HepG2 (cell line): ENCODE results near the gene CHCHD6. TPM values are rescaled to one million over a fixed set of nuclear protein-coding genes. Genes with fewer than 3 reads are reported as not detected.
A peak's percentile ranks its signal among the peaks of the same experiment; 100 is the strongest.

Experiments
- ATAC-seq: fragments of 200-7000 bp; cut with Tn5 transposase; 3 replicates; pipeline ENCODE4 v1.9.1; 2020; ENCODE audit warnings: mild to moderate bottlenecking, moderate library complexity
- BruUV-seq: library from RNA; stranded (reverse); fragments of 400-500 nt; replicated peaks from 2 replicates; lab custom pipeline; 2021; lab: Mats Ljungman, UMichigan
- CTCF ChIA-PET: fragments of 300-600 bp; formaldehyde crosslinking; extraction: SDS; loops from one replicate; lab custom pipeline; 2021; ENCODE audit warnings: low total read pairs, inconsistent platforms, low intra/inter-chr PET ratio; lab: Yijun Ruan, JAX
- POLR2A ChIA-PET: fragments of 350-600 bp; sonication (Branson Sonifier 250); formaldehyde crosslinking; loops from one replicate; lab custom pipeline; 2020; ENCODE audit warnings: antibody characterized with exemption, inconsistent platforms; lab: Yijun Ruan, JAX
- DNase-seq: peaks from one replicate; pipeline ENCODE4 v3.0.0-alpha.2; 2015; ENCODE audit warnings: low spot score
- FAIRE-seq: peaks from 3 replicates; lab custom pipeline; 2011; peaks lifted over from hg19 to GRCh38; lab: Jason Lieb, UNC
- H2AFZ ChIP-seq: one replicate; pipeline ENCODE4 v1.6.1; 2011; ENCODE audit warnings: low read length, inconsistent platforms
- H3K27ac ChIP-seq: fragments of 300-600 bp; 3 replicates; pipeline ENCODE4 v1.8.0; 2011; ENCODE audit warnings: mixed run types, mild to moderate bottlenecking, mixed read lengths, low read length, inconsistent platforms; ENCODE audit not compliant: insufficient read depth; ENCODE audit errors: extremely low read length
- H3K27me3 ChIP-seq, 2 experiments: fragments of 200-600 bp in 1 of 2; 2 replicates in 1 of 2; 3 replicates in 1 of 2; pipeline versions ENCODE4 v1.6.0 to v1.8.0; 2011; ENCODE audit warnings: low read length in 2 of 2, mild to moderate bottlenecking in 2 of 2, moderate library complexity in 2 of 2, inconsistent platforms in 1 of 2; ENCODE audit not compliant: insufficient read depth in 2 of 2, control insufficient read depth in 1 of 2
- H3K36me3 ChIP-seq, 2 experiments: fragments of 200-600 bp in 1 of 2; replicated peaks in 1 of 2; 2 replicates in 1 of 2; 3 replicates in 1 of 2; pipeline versions ENCODE4 v1.5.1 to v1.8.0; 2011; ENCODE audit warnings: low read length in 2 of 2, inconsistent platforms in 1 of 2; ENCODE audit not compliant: insufficient read depth in 2 of 2, control insufficient read depth in 1 of 2
- H3K4me1 ChIP-seq: 2 replicates; pipeline ENCODE4 v1.5.1; 2012; ENCODE audit warnings: low read length, inconsistent platforms; ENCODE audit not compliant: insufficient read depth
- H3K4me2 ChIP-seq: 2 replicates; pipeline ENCODE4 v1.6.0; 2011; ENCODE audit warnings: low read depth, low read length, inconsistent platforms
- H3K4me3 ChIP-seq, 3 experiments: fragments of 200-600 bp in 1 of 3; sonication (generic), shearing (Covaris generic) in 1 of 3; replicated peaks in 1 of 3; 2 replicates each; pipeline ENCODE4 v1.5.1; 2011 to 2016; ENCODE audit warnings: low read length in 3 of 3, inconsistent platforms in 2 of 3, low read depth in 2 of 3, mild to moderate bottlenecking in 2 of 3, control low read depth in 1 of 3, mixed read lengths in 1 of 3; ENCODE audit not compliant: insufficient read depth in 1 of 3
- H3K79me2 ChIP-seq: one replicate; pipeline ENCODE4 v1.6.1; 2011; ENCODE audit warnings: low read length, inconsistent platforms; ENCODE audit not compliant: insufficient read depth
- H3K9ac ChIP-seq: 2 replicates; pipeline ENCODE4 v1.6.0; 2011; ENCODE audit warnings: mild to moderate bottlenecking, low read depth, low read length, inconsistent platforms; ENCODE audit not compliant: insufficient read depth
- H3K9me3 ChIP-seq: 2 replicates; pipeline ENCODE4 v1.5.1; 2012; ENCODE audit warnings: mild to moderate bottlenecking, low read length
- H4K20me1 ChIP-seq: 2 replicates; pipeline ENCODE4 v1.6.0; 2011; ENCODE audit warnings: inconsistent platforms, mild to moderate bottlenecking, low read length, moderate library complexity; ENCODE audit not compliant: insufficient read depth
- ASH2L ChIP-seq: fragments of 300-600, 200-600 bp; sonication (generic); IDR thresholded peaks from 2 replicates; pipeline ENCODE4 v1.7.0; 2017; ENCODE audit warnings: low read depth, mild to moderate bottlenecking, moderate library complexity, mixed read lengths, low read length; ENCODE audit not compliant: insufficient read length
- CBFB ChIP-seq: sonication (generic); formaldehyde crosslinking; IDR thresholded peaks from 2 replicates; pipeline ENCODE4 v1.4.0; 2020; ENCODE audit warnings: missing genetic modification reagents
- CEBPB ChIP-seq: IDR thresholded peaks from 2 replicates; pipeline ENCODE4 v1.6.1; 2011; ENCODE audit warnings: low read depth, low read length, improper control_type of control experiment, borderline replicate concordance
- RBAK ChIP-seq: sonication (generic); formaldehyde crosslinking; IDR thresholded peaks from 2 replicates; pipeline ENCODE4 v1.5.1; 2020; ENCODE audit warnings: mild to moderate bottlenecking, missing genetic modification reagents
- STAG1 ChIP-seq: sonication (generic); formaldehyde crosslinking; IDR thresholded peaks from 2 replicates; pipeline ENCODE4 v1.4.0; 2020; ENCODE audit warnings: missing genetic modification reagents
- ZC3H13 ChIP-seq: sonication (generic); formaldehyde crosslinking; IDR thresholded peaks from 2 replicates; pipeline ENCODE4 v1.8.1; 2023; ENCODE audit warnings: mild to moderate bottlenecking, missing genetic modification reagents, moderate library complexity
- ZNF335 ChIP-seq: sonication (generic); formaldehyde crosslinking; IDR thresholded peaks from 2 replicates; pipeline ENCODE4 v1.4.0; 2020; ENCODE audit warnings: missing genetic modification reagents
- ZNF615 ChIP-seq: sonication (generic); formaldehyde crosslinking; IDR thresholded peaks from 2 replicates; pipeline ENCODE4 v1.5.0; 2020; ENCODE audit warnings: mild to moderate bottlenecking, missing genetic modification reagents, borderline replicate concordance
- WGBS: methylation state at CpG from one replicate; pipeline ENCODE4 v1.1.6; 2017; ENCODE audit warnings: low lambda C conversion rate; 5-methylcytosine and 5-hydroxymethylcytosine counted together
- in situ Hi-C: cut with HindIII; loops from 2 replicates; pipeline ENCODE4 v1.10.0; 2017; ENCODE audit warnings: low pct_unique_long_range_greater_than_20kb; ENCODE audit not compliant: extremely low pct_ligation_motif_present
- intact Hi-C: fragments of 100-400 bp; cut with micrococcal nuclease; formaldehyde crosslinking; loops from one replicate; pipeline ENCODE4 v1.10.0; 2022; ENCODE audit not compliant: unreplicated experiment
- polyA plus RNA-seq, 8 experiments: library from polyadenylated mRNA; depleted of rRNA in 3 of 8; stranded (reverse) in 7 of 8; unstranded in 1 of 8; fragments of >200 nt; fragmentation: Illumina TruSeq in 4 of 8; extraction: Trizol in 4 of 8; gene quantifications; 2 replicates each; pipeline versions ENCODE4 v1.2.1 to v1.2.3, GENCODE V29; 2011 to 2016; ENCODE audit warnings: low read depth in 4 of 8, missing spikeins in 1 of 8, mixed read lengths in 1 of 8; ENCODE audit not compliant: insufficient read depth in 1 of 8
- total RNA-seq, 5 experiments: library from RNA; depleted of rRNA; stranded (reverse); fragments of >200 nt; fragmentation: Illumina TruSeq; extraction: Trizol; gene quantifications; 2 replicates each; pipeline ENCODE4 v1.2.3, GENCODE V29; 2016; ENCODE audit warnings: low read depth in 1 of 5
- TF ChIP-seq, protein P1 (sequence below): IDR thresholded peaks from 2 replicates; pipeline ENCODE4 v1.6.1; 2016; ENCODE audit warnings: low read depth
- TF ChIP-seq, protein P2 (sequence below): sonication (generic); formaldehyde crosslinking; IDR thresholded peaks from 2 replicates; pipeline ENCODE4 v1.5.0; 2020; ENCODE audit warnings: mild to moderate bottlenecking, missing genetic modification reagents, moderate library complexity
- TF ChIP-seq, protein P3 (sequence below): IDR thresholded peaks from 2 replicates; pipeline ENCODE4 v1.6.1; 2018; ENCODE audit warnings: missing genetic modification reagents
- TF ChIP-seq, protein P4 (sequence below): sonication (generic); formaldehyde crosslinking; IDR thresholded peaks from 2 replicates; pipeline ENCODE4 v1.8.0; 2022; ENCODE audit warnings: mild to moderate bottlenecking, missing genetic modification reagents; ENCODE audit not compliant: insufficient replicate concordance

The CHCHD6 gene
- total and polyA plus RNA-seq, 2 of the 13 experiments (the other 11 are each of a cell fraction or from before 2014, with no cell fraction given), result 20.3 to 20.8 TPM

DNA sequence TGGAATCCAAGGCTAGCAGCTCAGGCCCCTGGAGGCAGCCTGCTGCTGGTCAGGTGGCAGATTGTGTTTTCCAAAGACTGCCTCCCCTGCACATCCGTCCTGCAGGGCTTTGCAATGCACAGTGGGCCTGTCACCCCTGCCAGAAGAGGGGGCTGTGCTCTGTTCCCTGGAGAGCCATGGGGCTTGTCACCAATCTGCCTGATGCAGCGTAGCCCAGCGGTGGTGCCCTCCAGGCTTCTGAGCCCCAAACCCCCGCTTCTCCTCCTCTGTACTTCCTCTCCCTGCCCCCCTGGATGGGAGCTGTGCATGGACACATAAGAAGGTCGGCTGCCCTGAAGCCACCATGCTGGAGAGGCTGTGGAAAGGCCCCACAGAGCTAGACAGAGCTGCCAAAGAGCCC is 268.8 kb downstream of the CHCHD6 start:
- in situ Hi-C loops (loop anchor here (10.0 kb wide), 1 partner anchor 298 kb away; no protein-coding TSS in a partner anchor), intact Hi-C loops (no loop called here)
- Histone ChIP-seq H3K9ac (no peak overlapping the region), H3K4me1 (peaks cover 12% of the 10 kb centered on the region; the same call in 1 of the 2 replicates), H3K9me3 (peaks cover 7% of the 10 kb centered on the region), H2AFZ (no peak overlapping the region), H3K4me2 (no peak overlapping the region), H3K27me3 (peaks cover 4 to 6% of the 10 kb centered on the region in 2 experiments; a peak in 3 of 5 replicates), H3K4me3 (no peak overlapping the region), H3K36me3 (no peaks in the 10 kb centered on the region), H3K79me2 (no peaks in the 10 kb centered on the region), H3K27ac (no peak overlapping the region), H4K20me1 (no peaks in the 10 kb centered on the region)
- ChIA-PET CTCF (interaction anchor here (0.6 kb wide), 1 partner anchor 386 kb away, joined by 3 read pairs; no protein-coding TSS in a partner anchor), POLR2A (no interaction called here)
- BruUV-seq, result no TSS peak
- 44% methylated on average over 4 of the region's 5 CpGs for WGBS
- DNase-seq (no peak), ATAC-seq (peak; percentile 70), FAIRE-seq (no peak)
- TF ChIP-seq CBFB (no peak), STAG1 (CRISPR knock-in tag) (peak; percentile 40; the same call in 1 of the 2 replicates)
- TF ChIP-seq, protein P1, sequence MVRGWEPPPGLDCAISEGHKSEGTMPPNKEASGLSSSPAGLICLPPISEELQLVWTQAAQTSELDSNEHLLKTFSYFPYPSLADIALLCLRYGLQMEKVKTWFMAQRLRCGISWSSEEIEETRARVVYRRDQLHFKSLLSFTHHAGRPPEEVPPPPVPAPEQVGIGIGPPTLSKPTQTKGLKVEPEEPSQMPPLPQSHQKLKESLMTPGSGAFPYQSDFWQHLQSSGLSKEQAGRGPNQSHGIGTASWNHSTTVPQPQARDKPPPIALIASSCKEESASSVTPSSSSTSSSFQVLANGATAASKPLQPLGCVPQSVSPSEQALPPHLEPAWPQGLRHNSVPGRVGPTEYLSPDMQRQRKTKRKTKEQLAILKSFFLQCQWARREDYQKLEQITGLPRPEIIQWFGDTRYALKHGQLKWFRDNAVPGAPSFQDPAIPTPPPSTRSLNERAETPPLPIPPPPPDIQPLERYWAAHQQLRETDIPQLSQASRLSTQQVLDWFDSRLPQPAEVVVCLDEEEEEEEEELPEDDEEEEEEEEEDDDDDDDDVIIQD (CRISPR knock-in tag), result no peak
- TF ChIP-seq, protein P2, sequence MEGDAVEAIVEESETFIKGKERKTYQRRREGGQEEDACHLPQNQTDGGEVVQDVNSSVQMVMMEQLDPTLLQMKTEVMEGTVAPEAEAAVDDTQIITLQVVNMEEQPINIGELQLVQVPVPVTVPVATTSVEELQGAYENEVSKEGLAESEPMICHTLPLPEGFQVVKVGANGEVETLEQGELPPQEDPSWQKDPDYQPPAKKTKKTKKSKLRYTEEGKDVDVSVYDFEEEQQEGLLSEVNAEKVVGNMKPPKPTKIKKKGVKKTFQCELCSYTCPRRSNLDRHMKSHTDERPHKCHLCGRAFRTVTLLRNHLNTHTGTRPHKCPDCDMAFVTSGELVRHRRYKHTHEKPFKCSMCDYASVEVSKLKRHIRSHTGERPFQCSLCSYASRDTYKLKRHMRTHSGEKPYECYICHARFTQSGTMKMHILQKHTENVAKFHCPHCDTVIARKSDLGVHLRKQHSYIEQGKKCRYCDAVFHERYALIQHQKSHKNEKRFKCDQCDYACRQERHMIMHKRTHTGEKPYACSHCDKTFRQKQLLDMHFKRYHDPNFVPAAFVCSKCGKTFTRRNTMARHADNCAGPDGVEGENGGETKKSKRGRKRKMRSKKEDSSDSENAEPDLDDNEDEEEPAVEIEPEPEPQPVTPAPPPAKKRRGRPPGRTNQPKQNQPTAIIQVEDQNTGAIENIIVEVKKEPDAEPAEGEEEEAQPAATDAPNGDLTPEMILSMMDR, result peak; percentile 46

DNA sequence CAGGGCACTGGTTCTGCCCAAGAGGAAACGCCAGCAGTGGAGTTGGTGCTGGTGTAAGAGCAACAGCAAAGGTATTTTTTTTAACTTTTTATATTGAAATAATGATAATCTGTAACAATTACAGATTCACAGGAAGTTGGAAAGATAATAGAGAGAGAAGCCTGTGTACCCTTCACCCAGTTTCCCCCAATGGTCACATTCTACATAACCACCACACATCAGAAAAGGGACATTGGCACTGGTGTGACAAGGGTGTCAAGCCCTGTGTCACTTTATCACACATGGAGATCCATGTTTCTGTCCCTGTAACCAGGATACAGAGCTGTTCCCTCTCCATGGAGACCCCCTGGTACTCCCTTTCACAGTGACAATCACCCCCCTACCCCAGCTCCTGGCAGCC is 269.8 kb downstream of the CHCHD6 start:
- Histone ChIP-seq H3K27ac (no peak overlapping the region), H3K27me3 (peaks cover 4 to 10% of the 10 kb centered on the region in 2 experiments; a peak in 3 of 5 replicates), H2AFZ (no peak overlapping the region), H3K79me2 (no peaks in the 10 kb centered on the region), H3K4me2 (no peak overlapping the region), H3K4me1 (peaks cover 14% of the 10 kb centered on the region), H3K36me3 (no peaks in the 10 kb centered on the region), H3K4me3 (no peak overlapping the region), H3K9ac (no peak overlapping the region), H3K9me3 (peaks cover 7% of the 10 kb centered on the region), H4K20me1 (no peaks in the 10 kb centered on the region)
- no TSS peak for BruUV-seq
- in situ Hi-C loops (loop anchor here (10.0 kb wide), 1 partner anchor 299 kb away; no protein-coding TSS in a partner anchor), intact Hi-C loops (no loop called here)
- ATAC-seq (no peak), FAIRE-seq (no peak), DNase-seq (no peak)
- POLR2A ChIA-PET, result no interaction called here
- 9% methylated on average over 1 of the region's 1 CpG for WGBS
- CTCF ChIA-PET, result no interaction called here
- TF ChIP-seq, protein P3, sequence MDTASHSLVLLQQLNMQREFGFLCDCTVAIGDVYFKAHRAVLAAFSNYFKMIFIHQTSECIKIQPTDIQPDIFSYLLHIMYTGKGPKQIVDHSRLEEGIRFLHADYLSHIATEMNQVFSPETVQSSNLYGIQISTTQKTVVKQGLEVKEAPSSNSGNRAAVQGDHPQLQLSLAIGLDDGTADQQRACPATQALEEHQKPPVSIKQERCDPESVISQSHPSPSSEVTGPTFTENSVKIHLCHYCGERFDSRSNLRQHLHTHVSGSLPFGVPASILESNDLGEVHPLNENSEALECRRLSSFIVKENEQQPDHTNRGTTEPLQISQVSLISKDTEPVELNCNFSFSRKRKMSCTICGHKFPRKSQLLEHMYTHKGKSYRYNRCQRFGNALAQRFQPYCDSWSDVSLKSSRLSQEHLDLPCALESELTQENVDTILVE (CRISPR knock-in tag), result no peak
- TF ChIP-seq ZNF335 (CRISPR knock-in tag) (no peak), ZC3H13 (CRISPR knock-in tag) (no peak), RBAK (no peak), ASH2L (no peak), ZNF615 (CRISPR knock-in tag) (no peak), CEBPB (no peak)
- TF ChIP-seq, protein P4, sequence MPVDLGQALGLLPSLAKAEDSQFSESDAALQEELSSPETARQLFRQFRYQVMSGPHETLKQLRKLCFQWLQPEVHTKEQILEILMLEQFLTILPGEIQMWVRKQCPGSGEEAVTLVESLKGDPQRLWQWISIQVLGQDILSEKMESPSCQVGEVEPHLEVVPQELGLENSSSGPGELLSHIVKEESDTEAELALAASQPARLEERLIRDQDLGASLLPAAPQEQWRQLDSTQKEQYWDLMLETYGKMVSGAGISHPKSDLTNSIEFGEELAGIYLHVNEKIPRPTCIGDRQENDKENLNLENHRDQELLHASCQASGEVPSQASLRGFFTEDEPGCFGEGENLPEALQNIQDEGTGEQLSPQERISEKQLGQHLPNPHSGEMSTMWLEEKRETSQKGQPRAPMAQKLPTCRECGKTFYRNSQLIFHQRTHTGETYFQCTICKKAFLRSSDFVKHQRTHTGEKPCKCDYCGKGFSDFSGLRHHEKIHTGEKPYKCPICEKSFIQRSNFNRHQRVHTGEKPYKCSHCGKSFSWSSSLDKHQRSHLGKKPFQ (CRISPR knock-in tag), result no peak
